GM12878 (cell line): ENCODE data around the gene SCAP. TPM values are rescaled to one million over a fixed set of nuclear protein-coding genes. Genes with fewer than 3 reads are reported as not detected.

Source experiments
- ATAC-seq: fragments of 200-7000 bp; cut with Tn5 transposase; 3 replicates; pipeline ENCODE4 v1.9.1; 2020; ENCODE audit warnings: mild to moderate bottlenecking, moderate library complexity
- BruUV-seq: library from RNA; stranded (reverse); fragments of 400-500 nt; replicated peaks from 2 replicates; lab custom pipeline; 2021; lab: Mats Ljungman, UMichigan
- CTCF ChIA-PET: fragments of 300-600 bp; sonication (Branson Sonifier 250); formaldehyde crosslinking; extraction: SDS; loops from one replicate; lab custom pipeline; 2021; ENCODE audit warnings: inconsistent platforms; lab: Yijun Ruan, JAX
- POLR2A ChIA-PET: fragments of 350-600 bp; formaldehyde crosslinking; extraction: SDS; loops from one replicate; lab custom pipeline; 2021; ENCODE audit warnings: inconsistent platforms; lab: Charles Lee
- RAD21 ChIA-PET: fragments of 300-600 bp; sonication (Branson Sonifier 250); formaldehyde crosslinking; loops from one replicate; lab custom pipeline; 2023; ENCODE audit warnings: antibody characterized with exemption; ENCODE audit not compliant: unreplicated experiment; lab: Charles Lee
- SMC1A ChIA-PET: fragments of 300-600 bp; sonication (Branson Sonifier 250); formaldehyde crosslinking; loops from one replicate; lab custom pipeline; 2023; ENCODE audit not compliant: unreplicated experiment, uncharacterized antibody; lab: Charles Lee
- DNase-seq: peaks from one replicate; pipeline ENCODE4 v3.0.0-alpha.2; 2011; ENCODE audit warnings: low read depth, low spot score
- FAIRE-seq: peaks from 3 replicates; lab custom pipeline; 2011; peaks lifted over from hg19 to GRCh38; lab: Jason Lieb, UNC
- H2AFZ ChIP-seq: 2 replicates; pipeline ENCODE4 v1.6.0; 2011; ENCODE audit warnings: low read depth, low read length, control low read depth; ENCODE audit not compliant: control insufficient read depth
- H3K27ac ChIP-seq: 2 replicates; pipeline ENCODE4 v1.5.1; 2011; ENCODE audit warnings: control low read depth; ENCODE audit not compliant: control insufficient read depth, insufficient read depth
- H3K27me3 ChIP-seq, 2 experiments: replicated peaks in 1 of 2; 2 replicates each; pipeline versions ENCODE4 v1.6.0 to v1.6.1; 2011; ENCODE audit warnings: low read length in 1 of 2; ENCODE audit not compliant: control insufficient read depth in 2 of 2, insufficient read depth in 2 of 2
- H3K36me3 ChIP-seq, 2 experiments: 2 replicates each; pipeline ENCODE4 v1.5.1; 2011; ENCODE audit warnings: low read length in 1 of 2; ENCODE audit not compliant: control insufficient read depth in 2 of 2, insufficient read depth in 2 of 2
- H3K4me1 ChIP-seq: 2 replicates; pipeline ENCODE4 v1.6.1; 2011; ENCODE audit warnings: mild to moderate bottlenecking, low read length, moderate library complexity, mixed read lengths; ENCODE audit not compliant: control insufficient read depth, insufficient read depth
- H3K4me2 ChIP-seq: 2 replicates; pipeline ENCODE4 v1.6.0; 2011; ENCODE audit warnings: control low read depth; ENCODE audit not compliant: control insufficient read depth, insufficient read depth
- H3K4me3 ChIP-seq: fragments of 200-600 bp; sonication (generic); 2 replicates; pipeline ENCODE4 v1.5.1; 2016
- H3K79me2 ChIP-seq: 2 replicates; pipeline ENCODE4 v1.6.0; 2011; ENCODE audit warnings: low read length; ENCODE audit not compliant: control insufficient read depth, insufficient read depth
- H3K9ac ChIP-seq: 2 replicates; pipeline ENCODE4 v1.8.0; 2011; ENCODE audit warnings: low read length, control low read depth, mixed read lengths; ENCODE audit not compliant: control insufficient read depth, insufficient read depth
- H3K9me3 ChIP-seq: replicated peaks from 3 replicates; pipeline ENCODE4 v1.5.1; 2011; ENCODE audit warnings: mild to moderate bottlenecking, low read length; ENCODE audit not compliant: control insufficient read depth, insufficient read depth
- H4K20me1 ChIP-seq: 2 replicates; pipeline ENCODE4 v1.6.0; 2011; ENCODE audit not compliant: control insufficient read depth, insufficient read depth
- BACH1 ChIP-seq: fragments of 450-650 bp; IDR thresholded peaks from 2 replicates; pipeline ENCODE4 v1.6.1; 2017; ENCODE audit warnings: mild to moderate bottlenecking, borderline replicate concordance
- CEBPB ChIP-seq, 2 experiments: fragments of 150-350 bp in 1 of 2; IDR thresholded peaks; 2 replicates each; pipeline ENCODE4 v1.6.1; 2012 to 2014; ENCODE audit warnings: low read depth in 2 of 2, low read length in 2 of 2, borderline replicate concordance in 1 of 2, inconsistent platforms in 1 of 2
- CHD1 ChIP-seq: IDR thresholded peaks from 2 replicates; pipeline ENCODE4 v1.6.1; 2012; ENCODE audit warnings: low read depth, low read length, improper control_type of control experiment
- CHD4 ChIP-seq: fragments of 200-600 bp; sonication (generic); IDR thresholded peaks from 2 replicates; pipeline ENCODE4 v1.6.1; 2016; ENCODE audit warnings: mild to moderate bottlenecking
- CREM ChIP-seq: IDR thresholded peaks from 2 replicates; pipeline ENCODE4 v1.6.1; 2014; ENCODE audit warnings: antibody characterized with exemption, low read depth
- DPF2 ChIP-seq: fragments of 450-650 bp; IDR thresholded peaks from 2 replicates; pipeline ENCODE4 v1.6.1; 2017; ENCODE audit warnings: mild to moderate bottlenecking
- HCFC1 ChIP-seq: fragments of 150-350 bp; IDR thresholded peaks from 2 replicates; pipeline ENCODE4 v1.6.1; 2014; ENCODE audit warnings: low read length
- MYC ChIP-seq: IDR thresholded peaks from 2 replicates; pipeline ENCODE4 v1.6.1; 2011; ENCODE audit warnings: mild to moderate bottlenecking, low read length, moderate library complexity, inconsistent platforms; ENCODE audit not compliant: insufficient read depth, insufficient replicate concordance, insufficient read length, severe bottlenecking
- NR2C1 ChIP-seq: fragments of 450-650 bp; IDR thresholded peaks from 2 replicates; pipeline ENCODE4 v1.6.1; 2017; ENCODE audit warnings: antibody characterized with exemption, mild to moderate bottlenecking, moderate library complexity
- NRF1 ChIP-seq: conservative IDR thresholded peaks from 2 replicates; pipeline ENCODE4 v1.6.1; 2011; ENCODE audit warnings: mild to moderate bottlenecking, low read depth, low read length, improper control_type of control experiment
- PML ChIP-seq: IDR thresholded peaks from 2 replicates; pipeline ENCODE4 v1.6.1; 2012; ENCODE audit warnings: low read length, inconsistent platforms
- POLR2AphosphoS5 ChIP-seq: IDR thresholded peaks from 2 replicates; pipeline ENCODE4 v1.6.1; 2011; ENCODE audit warnings: mild to moderate bottlenecking, low read length, inconsistent platforms
- SMAD1 ChIP-seq: fragments of 450-650 bp; IDR thresholded peaks from 2 replicates; pipeline ENCODE4 v1.6.1; 2018; ENCODE audit warnings: mild to moderate bottlenecking, low read depth; ENCODE audit not compliant: partially characterized antibody
- TARDBP ChIP-seq: IDR thresholded peaks from 2 replicates; pipeline ENCODE4 v1.6.1; 2016; ENCODE audit warnings: borderline replicate concordance
- YY1 ChIP-seq: IDR thresholded peaks from 2 replicates; pipeline ENCODE4 v1.6.1; 2011; ENCODE audit warnings: low read depth, mild to moderate bottlenecking, low read length
- ZNF24 ChIP-seq: fragments of 450-650 bp; IDR thresholded peaks from 2 replicates; pipeline ENCODE4 v1.6.1; 2017; ENCODE audit warnings: antibody characterized with exemption, mild to moderate bottlenecking
- ZZZ3 ChIP-seq: IDR thresholded peaks from 2 replicates; pipeline ENCODE4 v1.6.1; 2011; ENCODE audit warnings: low read depth; ENCODE audit not compliant: control insufficient read depth, insufficient read length
- WGBS: methylation state at CpG from one replicate; pipeline ENCODE4 v1.1.6; 2016; ENCODE audit warnings: low lambda C conversion rate; ENCODE audit not compliant: insufficient replicate concordance, insufficient coverage; ENCODE audit errors: missing lambda C conversion rate; 5-methylcytosine and 5-hydroxymethylcytosine counted together
- in situ Hi-C: fragments of 300-500 bp; cut with MboI; formaldehyde crosslinking; loops from 9 replicates; pipeline ENCODE4 v1.14.3; 2018; ENCODE audit warnings: mixed read lengths
- intact Hi-C: fragments of 100-400 bp; cut with micrococcal nuclease; formaldehyde crosslinking; loops from one replicate; pipeline ENCODE4 v1.14.2; 2022; ENCODE audit not compliant: unreplicated experiment
- polyA plus RNA-seq, 11 experiments: library from polyadenylated mRNA; depleted of rRNA in 4 of 11; unstranded in 6 of 11; stranded (reverse) in 5 of 11; fragments of >200 nt; fragmentation: Nextera tagmentation in 4 of 11; fragmentation: Illumina TruSeq in 1 of 11; extraction: Ambion mirVana in 4 of 11; extraction: Trizol in 1 of 11; gene quantifications; 1 replicate in 1 of 11; 2 replicates in 10 of 11; pipeline versions ENCODE4 v1.2.1 to v1.2.3, GENCODE V29; 2011 to 2016; ENCODE audit warnings: inconsistent platforms in 2 of 11, missing spikeins in 2 of 11, low read depth in 1 of 11
- total RNA-seq, 4 experiments: library from RNA; depleted of rRNA in 3 of 4; stranded (reverse); fragments of >200 nt in 3 of 4; fragmentation: Illumina TruSeq in 1 of 4; extraction: Trizol in 1 of 4; gene quantifications; 2 replicates each; pipeline versions ENCODE4 v1.2.1 to v1.2.3, GENCODE V29; 2013 to 2021
- TF ChIP-seq, protein P1 (sequence below): fragments of 450-650 bp; IDR thresholded peaks from 2 replicates; pipeline ENCODE4 v1.6.1; 2016; ENCODE audit warnings: mild to moderate bottlenecking

SCAP gene
- total and polyA plus RNA-seq, 10 of the 15 experiments (the other 5 are each of a cell fraction or from before 2014, with no cell fraction given), result 1.5 to 64.1 (median 27.9) TPM

DNA sequence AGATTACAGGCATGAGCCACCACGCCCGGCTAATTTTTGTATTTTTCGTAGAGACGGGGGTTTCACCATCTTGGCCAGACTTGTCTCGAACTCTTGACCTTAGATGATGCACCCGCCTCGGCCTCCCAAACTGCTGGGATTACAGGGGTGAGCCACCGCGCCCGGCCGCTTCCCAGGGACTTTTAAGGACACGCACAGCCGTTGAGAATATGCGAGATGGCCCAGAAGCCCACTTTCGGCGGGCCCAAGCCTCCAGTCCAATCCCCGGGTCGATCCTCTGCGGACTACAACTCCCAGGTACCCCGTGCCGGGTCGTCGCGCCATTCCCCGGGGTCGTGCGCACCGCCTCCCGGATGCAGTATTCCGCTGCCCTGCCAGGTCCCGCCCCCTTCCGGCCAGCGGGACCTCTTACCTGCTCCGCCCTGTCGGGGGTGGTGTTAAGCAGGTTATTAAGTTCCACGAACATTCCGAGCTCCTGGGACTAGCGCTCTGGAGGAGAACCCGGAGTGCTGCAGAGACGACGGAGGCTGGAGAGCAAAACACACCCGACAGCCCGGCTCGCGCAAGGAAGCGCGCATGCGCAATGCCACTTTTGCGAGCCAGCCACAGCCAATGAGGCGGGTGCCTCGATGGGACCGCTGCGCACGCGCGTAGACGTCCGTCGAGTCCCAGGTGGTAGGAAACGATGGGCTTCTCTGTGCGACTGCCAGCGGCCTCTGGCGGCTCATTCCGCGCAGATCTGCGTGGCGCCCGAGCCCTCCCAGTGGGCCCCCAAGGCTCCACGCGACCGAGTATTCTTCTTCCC lies 37.6 kb upstream of the SCAP start, which contains the start of gene ELP6 (continued):
- TF ChIP-seq NRF1, result peak; percentile 90
- peak; percentile 91 for TF ChIP-seq HCFC1
- TF ChIP-seq BACH1, result peak; percentile 62; the same call in 1 of the 2 replicates
- peak; percentile 76; the same call in 1 of the 2 replicates for TF ChIP-seq TARDBP
- no peak for TF ChIP-seq CHD4
- TF ChIP-seq DPF2, result peak; percentile 65; the same call in 1 of the 2 replicates
- peak; percentile 98 for TF ChIP-seq PML
- no peak for TF ChIP-seq ZZZ3
- no peak for TF ChIP-seq CEBPB (IDR thresholded peaks at IDR 0.05; ENCODE audit: borderline replicate concordance in 1 of 2, low read depth in 2 of 2, low read length in 2 of 2)

DNA sequence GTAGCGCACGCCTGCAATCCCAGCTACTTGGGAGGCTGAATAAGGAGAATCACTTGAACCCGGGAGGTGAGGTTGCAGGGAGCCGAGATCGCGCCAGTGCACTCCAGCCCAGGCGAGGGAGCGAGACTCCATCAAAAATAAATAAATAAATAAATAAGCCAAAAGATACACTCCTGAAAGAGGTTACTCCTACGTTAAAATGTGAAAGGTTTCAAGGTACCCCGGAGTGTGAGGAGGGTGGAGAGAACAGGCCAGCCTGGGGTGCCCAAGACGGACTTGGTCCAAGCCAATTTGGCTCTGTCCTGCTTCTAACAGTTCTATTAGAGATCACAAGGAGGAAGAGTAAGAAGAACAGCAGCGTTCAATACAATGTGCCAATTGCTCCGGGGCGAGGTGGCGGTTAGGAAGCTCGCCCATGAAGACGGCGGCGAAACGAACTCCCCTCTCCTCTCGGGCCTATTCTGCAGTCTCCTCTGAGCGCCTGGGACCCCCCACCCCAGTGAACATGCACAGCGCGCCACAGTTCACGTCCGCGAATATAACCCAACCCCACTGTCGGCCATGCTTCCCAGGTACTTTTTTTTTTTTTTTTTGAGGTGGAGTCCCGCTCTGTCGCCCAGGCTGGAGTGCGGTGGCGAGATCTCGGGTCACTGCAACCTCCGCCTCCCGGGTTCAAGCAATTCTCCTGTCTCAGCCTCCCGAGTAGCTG lies 36.8 kb upstream of the SCAP start:
- Histone ChIP-seq H3K9ac (peak overlapping the region; percentile 98), H2AFZ (peak overlapping the region; percentile 100), H3K27me3 (no peaks in the 10 kb centered on the region), H3K79me2 (peaks cover 29% of the 10 kb centered on the region), H3K4me1 (peaks cover 6% of the 10 kb centered on the region; the same call in 1 of the 2 replicates), H3K36me3 (peaks cover 2 to 19% of the 10 kb centered on the region in 2 experiments), H3K9me3 (no peaks in the 10 kb centered on the region), H3K4me2 (peak overlapping the region; percentile 88), H3K27ac (peak overlapping the region; percentile 99), H4K20me1 (no peaks in the 10 kb centered on the region), H3K4me3 (peak overlapping the region; percentile 73)
- peak; percentile 50 for ATAC-seq
- FAIRE-seq, result peak; percentile 59
- 16% methylated on average over 32 of the region's 36 CpGs for WGBS
- CTCF ChIA-PET, result interaction anchor here (0.6 to 8.4 kb wide), 3 partner anchors 10 to 480 kb away, joined by 3 to 53 read pairs (median 8); no protein-coding TSS in a partner anchor
- in situ Hi-C loops, result loop anchor here (5.0 kb wide), 1 partner anchor 90 kb away; no protein-coding TSS in a partner anchor
- SMC1A ChIA-PET, result interaction anchor here (3.1 kb wide), 1 partner anchor 91 kb away, joined by 11 read pairs; no protein-coding TSS in a partner anchor
- TF ChIP-seq ZNF24 (no peak), NR2C1 (no peak), MYC (peak; percentile 19), SMAD1 (peak; percentile 8), CHD1 (0 out of 2 replicates have a peak, but pooled peaks have one; percentile 37), POLR2AphosphoS5 (0 out of 2 replicates have a peak, but pooled peaks have one; percentile 1), CREM (no peak), YY1 (peak; percentile 85), PML (no peak)
- TF ChIP-seq, protein P1, sequence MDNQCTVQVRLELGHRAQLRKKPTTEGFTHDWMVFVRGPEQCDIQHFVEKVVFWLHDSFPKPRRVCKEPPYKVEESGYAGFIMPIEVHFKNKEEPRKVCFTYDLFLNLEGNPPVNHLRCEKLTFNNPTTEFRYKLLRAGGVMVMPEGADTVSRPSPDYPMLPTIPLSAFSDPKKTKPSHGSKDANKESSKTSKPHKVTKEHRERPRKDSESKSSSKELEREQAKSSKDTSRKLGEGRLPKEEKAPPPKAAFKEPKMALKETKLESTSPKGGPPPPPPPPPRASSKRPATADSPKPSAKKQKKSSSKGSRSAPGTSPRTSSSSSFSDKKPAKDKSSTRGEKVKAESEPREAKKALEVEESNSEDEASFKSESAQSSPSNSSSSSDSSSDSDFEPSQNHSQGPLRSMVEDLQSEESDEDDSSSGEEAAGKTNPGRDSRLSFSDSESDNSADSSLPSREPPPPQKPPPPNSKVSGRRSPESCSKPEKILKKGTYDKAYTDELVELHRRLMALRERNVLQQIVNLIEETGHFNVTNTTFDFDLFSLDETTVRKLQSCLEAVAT, result 0 out of 2 replicates have a peak, but pooled peaks have one; percentile 24
- no peak for DNase-seq
- BruUV-seq, result TSS peak; percentile 64
- intact Hi-C loops, result loop anchor here (1.0 to 5.0 kb wide), 3 partner anchors 35 to 290 kb away; partner anchors contain the start of genes DHX30 and SCAP
- RAD21 ChIA-PET, result interaction anchor here (0.8 to 1.5 kb wide), 3 partner anchors 9 to 92 kb away, joined by 4 to 8 read pairs (median 6); no protein-coding TSS in a partner anchor
- POLR2A ChIA-PET, result interaction anchor here (0.7 to 1.9 kb wide), 5 partner anchors 8 to 267 kb away, joined by 3 to 5 read pairs (median 4); no protein-coding TSS in a partner anchor
